HEK293T (cell line): Measurements from ENCODE around the gene PTPRD.

Experiments
- ARNT ChIP-seq: fragments of 450-650 bp; IDR thresholded peaks from 2 replicates; pipeline ENCODE4 v1.6.1; 2017; ENCODE audit warnings: mild to moderate bottlenecking
- BHLHE40 ChIP-seq: fragments of 450-650 bp; IDR thresholded peaks from 2 replicates; pipeline ENCODE4 v1.6.1; 2016; ENCODE audit warnings: mild to moderate bottlenecking, moderate library complexity, borderline replicate concordance
- CTBP1 ChIP-seq: fragments of 450-650 bp; IDR thresholded peaks from 2 replicates; pipeline ENCODE4 v1.6.1; 2016; ENCODE audit warnings: borderline replicate concordance
- ELF4 ChIP-seq: fragments of 450-650 bp; IDR thresholded peaks from 2 replicates; pipeline ENCODE4 v1.6.1; 2017; ENCODE audit warnings: antibody characterized with exemption
- FOXA1 ChIP-seq: fragments of 450-650 bp; IDR thresholded peaks from 2 replicates; pipeline ENCODE4 v1.6.1; 2016; ENCODE audit warnings: mild to moderate bottlenecking
- FOXM1 ChIP-seq: fragments of 450-650 bp; IDR thresholded peaks from 2 replicates; pipeline ENCODE4 v1.6.1; 2017; ENCODE audit warnings: mild to moderate bottlenecking, borderline replicate concordance
- HDGF ChIP-seq: fragments of 450-650 bp; IDR thresholded peaks from 2 replicates; pipeline ENCODE4 v1.6.1; 2017; ENCODE audit warnings: antibody characterized with exemption, borderline replicate concordance
- NFRKB ChIP-seq: fragments of 450-650 bp; IDR thresholded peaks from 2 replicates; pipeline ENCODE4 v1.6.1; 2016; ENCODE audit warnings: mild to moderate bottlenecking, moderate library complexity
- SP1 ChIP-seq: fragments of 450-650 bp; IDR thresholded peaks from 2 replicates; pipeline ENCODE4 v1.6.1; 2017
- SUZ12 ChIP-seq: fragments of 450-650 bp; IDR thresholded peaks from 2 replicates; pipeline ENCODE4 v1.6.1; 2016; ENCODE audit warnings: mild to moderate bottlenecking
- TARDBP ChIP-seq: fragments of 450-650 bp; IDR thresholded peaks from 2 replicates; pipeline ENCODE4 v1.6.1; 2016
- ZNF384 ChIP-seq: fragments of 450-650 bp; IDR thresholded peaks from 2 replicates; pipeline ENCODE4 v1.6.1; 2016
- TF ChIP-seq, protein P1 (sequence below): fragments of 450-650 bp; IDR thresholded peaks from 2 replicates; pipeline ENCODE4 v1.6.1; 2016

- TF ChIP-seq ARNT = no peak
- TF ChIP-seq SP1 = no peak
- no peak for TF ChIP-seq TARDBP
- TF ChIP-seq BHLHE40 = no peak
- TF ChIP-seq FOXM1 = no peak
- TF ChIP-seq CTBP1 = no peak
- no peak for TF ChIP-seq SUZ12
- no peak for TF ChIP-seq NFRKB
- TF ChIP-seq, protein P1, sequence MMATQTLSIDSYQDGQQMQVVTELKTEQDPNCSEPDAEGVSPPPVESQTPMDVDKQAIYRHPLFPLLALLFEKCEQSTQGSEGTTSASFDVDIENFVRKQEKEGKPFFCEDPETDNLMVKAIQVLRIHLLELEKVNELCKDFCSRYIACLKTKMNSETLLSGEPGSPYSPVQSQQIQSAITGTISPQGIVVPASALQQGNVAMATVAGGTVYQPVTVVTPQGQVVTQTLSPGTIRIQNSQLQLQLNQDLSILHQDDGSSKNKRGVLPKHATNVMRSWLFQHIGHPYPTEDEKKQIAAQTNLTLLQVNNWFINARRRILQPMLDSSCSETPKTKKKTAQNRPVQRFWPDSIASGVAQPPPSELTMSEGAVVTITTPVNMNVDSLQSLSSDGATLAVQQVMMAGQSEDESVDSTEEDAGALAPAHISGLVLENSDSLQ = no peak
- no peak for TF ChIP-seq ELF4
- no peak for TF ChIP-seq HDGF
- no peak for TF ChIP-seq ZNF384
- no peak for TF ChIP-seq FOXA1
Measured at GRCh38 chr9:9352877-9353481, 1259.8 kb downstream of the PTPRD start.
